Peyer's patch (tissue), 4 donors: ENCODE measurements around the gene GPAT2.
"Not testable (repeated sequence)": the region's sequence is repeated elsewhere in the genome, so short reads cannot be mapped to it uniquely, and the experiment has no call there.

ENCODE experiments used
- CTCF ChIP-seq, 6 experiments: fragments of 450-650 bp in 4 of 6; fragments of 200-600 bp in 2 of 6; sonication (generic) in 1 of 6; IDR thresholded peaks; one replicate each; pipeline ENCODE4 v1.5.1; 2017 to 2019; ENCODE audit warnings: antibody characterized with exemption in 6 of 6, mild to moderate bottlenecking in 3 of 6, moderate library complexity in 1 of 6
- POLR2A ChIP-seq, 2 donors: fragments of 450-650 bp; IDR thresholded peaks; one replicate each; pipeline ENCODE4 v1.5.1; 2017; ENCODE audit warnings: antibody characterized with exemption in 2 of 2, mild to moderate bottlenecking in 2 of 2, moderate library complexity in 2 of 2

- TF ChIP-seq CTCF, POLR2A (IDR thresholded peaks at IDR 0.05): not testable (repeated sequence)
Observed at GRCh38 chr2:96071977-96072491, 37.3 kb upstream of the GPAT2 start.
